NCI-H1048 (cell line): ENCODE measurements around the gene ABLIM3.

Source experiments
- DNase-seq: peaks from one replicate; lab custom pipeline; 2025; lab: John Stamatoyannopoulos, UW

ABLIM3 gene

DNA sequence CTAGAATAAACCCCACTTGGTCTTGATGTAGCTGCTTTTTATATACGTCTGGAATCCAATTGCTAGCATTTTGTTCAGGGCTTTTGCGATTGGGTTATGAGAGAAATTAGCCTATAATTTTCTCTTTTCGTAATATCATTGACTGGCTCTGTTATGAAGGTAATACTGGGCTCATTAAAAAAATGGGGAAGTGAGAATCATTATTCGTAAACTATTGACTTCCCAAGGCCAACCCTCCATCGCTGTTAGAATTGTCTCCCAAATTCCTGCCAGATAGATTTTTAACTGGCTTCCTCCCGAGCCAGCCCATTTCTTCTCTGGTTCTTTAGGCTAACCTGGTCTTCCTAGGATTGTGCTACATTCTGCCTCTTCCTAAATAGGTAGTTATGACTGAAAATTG is 168.1 kb downstream of the ABLIM3 start:
- no peak for DNase-seq
